ENCODE measurements around the gene AMZ1.

Gene AMZ1, protein sequence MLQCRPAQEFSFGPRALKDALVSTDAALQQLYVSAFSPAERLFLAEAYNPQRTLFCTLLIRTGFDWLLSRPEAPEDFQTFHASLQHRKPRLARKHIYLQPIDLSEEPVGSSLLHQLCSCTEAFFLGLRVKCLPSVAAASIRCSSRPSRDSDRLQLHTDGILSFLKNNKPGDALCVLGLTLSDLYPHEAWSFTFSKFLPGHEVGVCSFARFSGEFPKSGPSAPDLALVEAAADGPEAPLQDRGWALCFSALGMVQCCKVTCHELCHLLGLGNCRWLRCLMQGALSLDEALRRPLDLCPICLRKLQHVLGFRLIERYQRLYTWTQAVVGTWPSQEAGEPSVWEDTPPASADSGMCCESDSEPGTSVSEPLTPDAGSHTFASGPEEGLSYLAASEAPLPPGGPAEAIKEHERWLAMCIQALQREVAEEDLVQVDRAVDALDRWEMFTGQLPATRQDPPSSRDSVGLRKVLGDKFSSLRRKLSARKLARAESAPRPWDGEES

DNA sequence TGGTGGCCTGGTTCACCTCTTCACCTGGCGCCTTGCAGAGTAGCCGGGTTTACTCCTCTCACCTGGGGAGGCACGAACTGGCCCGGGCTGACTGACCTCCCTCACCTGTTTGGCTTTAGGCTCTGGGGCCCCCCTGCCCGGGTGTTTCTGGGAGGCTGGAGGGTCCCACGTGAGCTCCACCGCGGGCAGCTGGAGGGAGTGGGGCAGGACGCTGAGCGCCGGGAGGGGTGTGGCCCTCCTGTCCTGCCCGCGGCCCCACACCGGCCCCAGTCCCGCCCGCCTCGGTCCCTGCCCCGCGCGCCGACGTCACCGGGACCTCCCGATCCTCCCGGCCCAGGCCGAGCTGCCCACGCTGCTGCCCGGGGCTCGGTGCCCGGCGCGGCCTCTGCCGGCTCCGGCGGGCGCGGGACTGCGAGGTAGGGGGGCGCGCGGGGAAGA lies at the start of gene AMZ1:
TSS of gene AMZ1 (plus strand) at position 322 of the 438 bp plus-strand sequence. CDS start 12,250 bp downstream, outside the sequence.
- in situ Hi-C loops (cut with MboI; ENCODE audit: low sequenced_read_pairs): no loop called here

DNA sequence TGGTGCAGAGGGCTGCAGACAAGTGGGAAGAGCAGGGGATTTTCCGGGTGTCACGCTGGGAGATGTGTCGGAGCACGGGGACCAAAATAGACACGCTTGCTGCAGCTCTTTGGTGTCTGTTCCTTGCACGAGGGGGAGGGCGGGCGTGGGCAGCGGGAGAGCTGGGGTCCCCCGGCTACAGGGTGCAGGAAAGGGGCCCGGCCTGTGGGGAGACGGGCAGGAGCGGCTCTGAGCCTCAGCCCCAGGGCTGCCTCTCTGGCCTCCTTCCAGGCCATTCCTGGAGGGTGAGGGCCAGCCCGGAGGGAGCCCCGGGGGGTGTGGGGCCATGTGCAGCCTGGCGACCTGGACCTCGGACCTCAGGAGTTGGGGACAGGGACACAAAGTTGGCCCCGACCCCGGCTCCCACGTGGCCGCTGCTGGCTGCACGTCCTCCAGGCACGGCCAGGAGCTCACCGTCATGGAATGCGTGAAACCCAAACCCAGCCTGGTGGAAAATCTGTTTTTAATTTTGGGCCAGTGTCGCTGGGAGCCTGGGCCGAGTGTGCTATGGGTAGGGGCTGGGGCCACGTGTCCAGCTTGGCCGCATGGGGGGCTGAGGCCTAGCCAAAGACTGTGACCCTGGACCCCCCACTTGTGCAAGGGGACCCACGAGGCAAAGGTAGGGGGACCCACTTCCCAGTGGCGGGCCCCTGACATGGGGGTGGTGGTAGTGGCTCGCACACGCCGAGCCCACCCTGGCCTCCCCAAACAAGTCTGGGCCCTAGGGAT lies 49.6 kb upstream of the AMZ1 start:
- in situ Hi-C loops (cut with MboI; ENCODE audit: low sequenced_read_pairs): no loop called here

DNA sequence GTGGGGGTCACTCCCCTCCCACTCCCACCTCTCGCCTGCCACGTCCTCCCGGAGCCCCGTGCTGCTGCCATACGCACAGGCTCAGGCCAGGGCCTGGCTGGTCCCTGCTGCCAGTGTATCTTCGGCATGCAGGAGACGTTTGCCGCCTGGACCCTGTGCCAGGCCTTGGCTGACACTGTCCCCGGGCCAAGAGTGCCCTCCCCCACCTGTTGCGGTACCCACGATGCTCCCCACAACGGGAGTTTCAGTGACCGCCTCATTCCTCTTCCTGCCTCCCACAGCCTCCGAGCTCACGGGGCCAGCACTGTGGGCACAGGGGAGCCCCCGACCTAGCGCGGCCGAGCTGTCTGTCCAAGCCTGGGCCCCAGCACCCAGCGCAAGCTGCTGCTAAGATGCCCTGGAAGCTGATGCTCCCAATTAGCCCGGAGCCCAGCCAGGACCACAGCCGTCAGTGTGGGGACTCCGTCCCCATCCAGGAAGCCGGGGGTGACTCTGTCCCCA lies 48.8 kb upstream of the AMZ1 start:
- in situ Hi-C loops (cut with MboI; ENCODE audit: low sequenced_read_pairs): no loop called here

DNA sequence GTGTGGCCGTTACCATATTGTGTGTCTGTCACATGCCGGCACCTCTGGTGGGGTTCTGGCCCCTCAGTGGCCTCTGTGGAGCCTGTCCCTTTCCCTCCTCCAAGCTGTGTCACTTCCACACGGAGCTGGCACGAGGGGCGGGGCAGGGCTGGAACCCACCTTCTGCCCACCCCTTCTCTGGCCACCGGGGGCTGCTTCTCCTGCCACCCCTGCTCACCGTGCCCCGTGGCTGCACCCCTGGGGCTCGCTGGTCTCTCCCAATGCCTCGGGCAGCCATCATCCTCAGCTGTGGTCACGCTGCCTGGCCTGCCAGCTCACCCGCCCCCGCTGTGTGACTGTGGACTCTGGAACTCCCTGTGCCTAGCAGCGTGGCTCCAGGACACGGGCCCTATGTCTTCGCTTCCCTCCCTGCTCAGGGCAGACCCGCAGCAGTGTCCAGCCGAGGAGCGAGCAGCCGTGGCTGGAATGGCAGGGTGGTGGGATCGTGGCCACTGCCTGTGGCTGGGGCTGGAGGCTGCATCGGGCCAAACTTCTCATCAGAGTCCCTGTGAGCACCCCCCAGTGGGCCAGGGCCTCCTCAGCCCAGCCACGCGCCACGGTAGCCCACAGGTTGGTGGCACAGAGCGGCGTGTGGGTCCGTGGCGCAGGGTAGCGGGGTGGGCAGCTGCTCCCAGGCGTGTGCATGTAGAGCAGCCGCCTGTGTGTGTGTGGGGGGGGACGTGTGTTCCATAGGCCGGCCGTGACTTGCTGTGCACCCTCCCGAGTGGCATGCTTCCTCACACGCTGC lies 48.1 kb upstream of the AMZ1 start:
- in situ Hi-C loops (cut with MboI; ENCODE audit: low sequenced_read_pairs): no loop called here

DNA sequence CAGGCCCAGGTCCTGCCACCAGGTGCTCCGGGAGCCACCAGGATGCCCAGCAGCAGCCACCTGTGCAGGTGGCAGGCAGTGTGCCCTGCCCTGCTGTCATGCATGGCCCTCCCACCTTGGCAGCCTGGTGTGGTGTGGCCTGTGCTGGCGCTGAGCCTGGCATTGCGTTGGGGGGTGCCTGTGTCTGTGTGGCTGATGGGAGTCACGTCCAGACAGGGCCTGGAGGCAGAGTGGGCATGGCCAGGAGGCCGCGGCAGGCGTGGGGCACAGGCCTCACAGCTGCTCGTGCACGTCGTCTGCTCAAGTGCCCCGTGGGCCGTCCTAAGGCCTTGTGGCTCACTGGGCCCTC lies 47.5 kb upstream of the AMZ1 start:
- in situ Hi-C loops (cut with MboI; ENCODE audit: low sequenced_read_pairs): no loop called here

DNA sequence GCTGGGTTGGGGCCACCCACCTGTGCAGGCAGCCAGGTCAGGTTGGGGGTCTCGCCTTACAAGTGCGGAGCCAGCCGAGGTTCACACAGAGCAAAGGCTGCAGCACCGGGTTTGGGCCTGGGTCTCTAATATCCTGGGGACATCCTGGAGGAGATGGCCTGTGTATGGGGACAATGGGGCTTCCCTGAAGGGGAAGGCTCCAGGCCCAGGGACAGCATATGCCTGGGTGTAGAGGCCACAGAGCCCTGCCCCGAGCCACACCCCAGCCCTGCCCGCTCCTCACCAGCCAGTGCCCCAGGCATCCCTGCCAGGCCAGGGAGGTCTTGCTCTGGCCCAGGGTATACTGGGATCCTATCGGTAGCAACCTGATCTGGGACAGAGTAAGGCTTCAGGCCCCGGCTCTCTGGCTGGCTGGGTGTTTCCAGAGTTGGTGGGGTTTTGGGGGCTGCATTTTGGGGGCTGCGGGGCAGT lies 47.1 kb upstream of the AMZ1 start:
- in situ Hi-C loops (cut with MboI; ENCODE audit: low sequenced_read_pairs): no loop called here

DNA sequence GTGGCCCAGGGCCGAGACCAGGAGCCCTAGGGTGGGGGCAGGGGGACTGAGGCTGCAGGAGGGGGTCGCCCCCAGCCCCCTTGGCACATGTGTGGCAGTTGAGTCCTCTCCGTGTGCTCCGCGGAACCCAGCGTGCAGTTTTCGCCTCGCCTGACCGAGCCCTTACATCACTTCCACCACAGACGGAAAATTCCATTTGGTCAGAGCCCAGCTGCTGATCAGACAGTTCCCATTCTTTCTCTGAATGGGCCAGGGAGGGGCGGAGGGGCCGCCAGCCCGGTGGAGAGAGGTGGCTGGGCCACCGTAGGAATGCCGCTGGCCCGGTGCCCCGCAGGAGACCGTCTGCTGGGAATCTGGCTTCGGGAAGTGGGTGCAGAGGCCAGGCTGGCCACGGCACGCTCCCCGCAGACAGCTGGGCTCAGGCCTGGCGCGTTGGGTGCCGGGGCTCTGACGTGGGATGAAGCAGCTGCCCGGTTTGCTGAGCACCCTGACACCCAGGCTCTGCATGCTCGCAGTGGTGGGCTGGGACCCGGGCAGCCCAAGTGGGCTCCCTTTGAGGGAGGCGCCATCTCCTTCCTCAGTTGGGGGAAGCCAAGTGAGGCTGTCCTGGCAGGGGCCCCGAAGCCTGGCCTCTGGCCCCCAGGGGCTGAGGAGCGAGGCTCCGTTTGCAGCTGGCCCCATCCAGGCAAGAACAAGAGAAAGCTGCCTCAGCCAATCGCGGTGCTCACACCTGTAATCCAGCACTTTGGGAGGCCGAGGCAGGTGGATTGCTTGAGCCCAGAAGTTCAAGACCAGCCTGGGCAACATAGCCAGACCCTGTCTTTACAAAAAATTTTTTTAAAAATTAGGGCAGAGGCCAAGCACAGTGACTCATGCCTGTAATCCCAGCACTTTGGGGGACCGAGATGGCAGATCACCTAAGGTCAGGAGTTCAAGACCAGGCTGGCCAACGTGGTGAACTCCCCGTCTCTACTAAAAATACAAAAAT lies 46.3 kb upstream of the AMZ1 start:
- in situ Hi-C loops (cut with MboI; ENCODE audit: low sequenced_read_pairs): no loop called here

DNA sequence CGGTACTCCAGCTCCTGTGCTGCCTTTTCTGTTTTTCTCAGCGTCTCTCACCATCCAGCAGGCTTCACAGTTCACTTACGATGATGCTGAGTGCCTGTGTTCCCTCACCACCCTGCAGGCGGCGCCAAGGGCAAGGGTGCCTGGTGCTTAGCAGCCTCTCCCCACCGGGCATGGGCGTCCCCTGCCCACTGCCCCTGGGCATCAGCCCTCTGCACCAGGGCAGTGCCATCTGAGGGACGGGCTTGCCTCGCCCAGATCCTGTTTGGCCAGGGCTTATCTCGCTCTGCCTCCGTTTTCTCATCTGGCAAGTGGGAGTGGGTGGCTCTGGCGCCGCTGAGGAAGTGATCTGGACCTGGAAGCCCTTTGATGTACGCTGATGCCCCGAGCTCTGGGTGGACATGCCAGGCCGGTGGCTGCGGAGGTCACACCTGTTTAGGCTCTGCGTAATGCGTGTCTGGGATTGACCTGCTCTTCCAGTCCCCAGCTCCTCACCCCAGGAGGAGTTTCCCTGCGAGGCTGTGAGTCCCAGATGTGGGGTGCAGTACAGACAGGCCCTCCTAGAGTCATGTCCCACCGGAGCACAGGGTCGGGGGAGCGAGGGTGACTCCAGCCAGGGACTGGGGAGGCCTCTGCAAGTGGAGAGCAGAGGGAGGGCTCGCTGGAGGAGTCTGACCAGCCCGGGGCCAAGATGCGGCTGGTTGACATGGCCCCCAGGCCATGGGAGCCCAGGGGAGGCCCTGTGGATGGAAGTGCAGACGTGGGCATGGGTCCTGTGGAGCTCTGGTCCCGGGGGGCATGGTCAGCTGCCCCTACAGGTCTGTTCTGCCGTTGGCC lies 44.4 kb upstream of the AMZ1 start:
- in situ Hi-C loops (cut with MboI; ENCODE audit: low sequenced_read_pairs): no loop called here

DNA sequence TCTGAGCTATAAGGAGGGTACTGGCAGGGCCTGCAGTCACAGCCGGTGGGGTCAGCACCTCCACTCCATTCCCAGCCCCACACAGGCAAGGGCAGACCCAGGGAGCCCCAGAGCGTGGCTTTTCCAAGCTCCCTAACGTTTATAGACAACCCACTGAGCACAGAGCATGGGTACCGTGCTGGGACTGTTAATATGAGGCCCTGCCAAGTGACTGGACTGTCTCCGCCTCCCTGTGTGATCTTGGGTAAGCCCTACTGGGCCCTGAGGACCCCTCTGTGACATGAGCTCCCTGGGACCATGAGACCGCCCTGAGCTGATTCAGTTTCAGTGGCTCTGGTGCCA lies 43.8 kb upstream of the AMZ1 start:
- in situ Hi-C loops (cut with MboI; ENCODE audit: low sequenced_read_pairs): no loop called here

DNA sequence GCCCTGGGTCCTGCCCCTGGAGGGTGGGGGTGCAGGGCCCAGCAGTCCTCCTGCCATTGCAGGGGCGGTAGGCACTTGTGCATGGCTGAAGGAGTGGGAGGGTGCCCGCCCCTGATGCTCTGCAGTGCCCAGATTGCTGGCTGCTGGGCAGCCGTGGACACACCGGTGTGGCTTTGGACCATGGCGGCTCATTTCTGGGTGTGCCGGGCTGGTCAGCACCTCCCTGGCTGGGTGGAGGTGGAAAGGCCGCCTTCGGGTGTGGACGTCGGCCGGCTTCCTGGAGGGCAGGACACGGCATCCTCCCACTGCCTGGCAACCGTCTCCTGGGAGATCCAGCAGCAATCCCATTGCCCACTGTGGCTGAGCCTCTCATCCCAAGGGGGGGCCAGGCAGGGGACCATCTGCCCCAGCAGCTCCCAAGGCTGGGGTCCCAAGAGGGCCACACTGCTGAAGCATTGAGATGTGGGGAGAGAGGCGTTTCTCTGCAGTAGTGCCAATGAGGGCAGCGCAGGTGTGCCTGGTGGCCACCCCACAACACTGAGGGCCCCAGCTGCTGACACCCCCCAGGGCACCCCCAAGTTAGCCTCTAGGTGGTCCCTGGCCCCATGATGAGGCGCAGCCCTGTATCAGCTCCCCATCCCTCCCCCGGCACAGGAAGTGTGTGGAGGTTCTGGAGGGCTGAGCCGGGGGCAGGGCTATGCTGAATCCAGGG lies 43.3 kb upstream of the AMZ1 start:
- in situ Hi-C loops (cut with MboI; ENCODE audit: low sequenced_read_pairs): no loop called here

DNA sequence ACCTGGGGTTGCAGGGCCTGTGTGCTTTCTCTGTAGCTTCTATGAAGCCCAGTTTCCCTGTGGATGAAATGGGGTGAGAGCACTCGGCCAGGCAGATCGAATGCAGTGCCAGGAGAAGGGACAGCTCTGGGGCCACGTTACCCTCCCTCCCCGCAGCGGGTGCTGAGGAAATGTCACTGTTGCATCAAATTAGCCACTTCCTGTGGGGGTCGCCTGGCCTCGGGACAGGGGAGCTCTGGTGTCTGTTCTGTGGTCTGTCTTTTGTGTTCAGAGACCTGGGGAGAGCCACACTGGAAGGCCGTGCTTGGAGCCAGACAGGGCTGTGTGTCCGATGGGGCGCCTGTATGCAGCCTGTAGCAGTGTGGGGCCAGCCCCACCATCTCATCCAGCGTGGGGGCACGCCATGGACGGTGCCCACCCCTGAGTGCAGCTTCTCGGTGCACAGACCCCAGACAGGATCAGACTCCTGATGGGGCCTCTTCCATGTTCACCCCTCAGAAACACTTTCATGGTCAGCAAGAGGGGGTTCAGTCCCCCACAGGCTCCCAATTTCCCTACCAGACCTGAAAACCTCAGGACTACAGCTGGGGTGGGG lies 42.6 kb upstream of the AMZ1 start:
- in situ Hi-C loops (cut with MboI; ENCODE audit: low sequenced_read_pairs): no loop called here

DNA sequence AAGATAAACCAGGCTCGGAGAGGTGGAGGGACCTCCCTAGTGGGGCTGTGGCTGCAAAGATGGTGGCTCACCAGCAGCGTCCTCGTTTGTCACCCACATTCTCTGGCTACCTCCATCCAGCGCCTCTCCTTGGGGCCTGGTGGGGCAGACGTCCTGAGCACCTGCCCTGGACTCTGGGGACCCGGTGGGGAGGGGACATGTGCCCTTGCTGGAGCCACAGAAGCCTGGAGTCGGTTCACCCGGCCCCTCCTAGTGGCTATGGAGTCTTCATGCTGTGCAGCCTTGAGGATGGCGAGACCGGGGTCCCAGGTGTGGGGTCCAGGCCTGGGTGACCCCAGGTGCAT lies 41.7 kb upstream of the AMZ1 start:
- in situ Hi-C loops (cut with MboI; ENCODE audit: low sequenced_read_pairs): no loop called here

DNA sequence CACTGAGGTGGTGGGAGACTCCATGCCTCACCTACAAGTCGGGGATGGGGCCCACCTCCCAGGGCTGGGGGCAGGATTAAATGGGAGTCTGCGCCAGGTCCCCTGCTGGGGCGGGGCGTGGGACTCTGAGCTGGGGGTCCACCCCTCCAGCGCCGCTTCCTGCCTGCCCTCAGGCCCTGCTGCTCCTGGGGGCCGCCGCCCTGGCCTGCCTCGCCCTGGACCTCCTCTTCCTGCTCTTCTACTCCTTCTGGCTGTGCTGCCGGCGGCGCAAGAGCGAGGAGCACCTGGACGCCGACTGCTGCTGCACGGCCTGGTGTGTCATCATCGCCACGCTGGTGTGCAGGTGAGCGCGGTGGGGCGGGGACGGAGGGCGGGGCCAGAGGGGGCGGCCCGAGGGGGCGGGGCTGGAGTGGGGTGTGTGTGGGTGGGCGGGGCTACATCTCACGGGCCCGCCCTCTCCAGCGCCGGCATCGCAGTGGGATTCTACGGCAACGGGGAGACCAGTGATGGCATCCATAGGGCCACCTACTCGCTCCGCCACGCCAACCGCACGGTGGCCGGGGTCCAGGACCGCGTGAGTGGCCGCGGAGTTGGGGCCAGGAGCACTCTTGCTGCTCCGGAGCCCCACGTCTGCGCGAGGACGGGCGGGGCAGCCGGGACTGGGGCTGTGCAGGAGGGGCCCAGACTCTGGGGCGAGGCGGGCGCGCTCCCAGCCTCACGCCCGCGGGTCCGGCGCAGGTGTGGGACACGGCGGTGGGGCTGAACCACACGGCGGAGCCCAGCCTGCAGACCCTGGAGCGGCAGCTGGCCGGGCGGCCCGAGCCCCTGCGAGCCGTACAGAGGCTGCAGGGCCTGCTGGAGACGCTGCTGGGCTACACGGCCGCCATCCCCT lies 41.1 kb upstream of the AMZ1 start:
- in situ Hi-C loops (cut with MboI; ENCODE audit: low sequenced_read_pairs): no loop called here

DNA sequence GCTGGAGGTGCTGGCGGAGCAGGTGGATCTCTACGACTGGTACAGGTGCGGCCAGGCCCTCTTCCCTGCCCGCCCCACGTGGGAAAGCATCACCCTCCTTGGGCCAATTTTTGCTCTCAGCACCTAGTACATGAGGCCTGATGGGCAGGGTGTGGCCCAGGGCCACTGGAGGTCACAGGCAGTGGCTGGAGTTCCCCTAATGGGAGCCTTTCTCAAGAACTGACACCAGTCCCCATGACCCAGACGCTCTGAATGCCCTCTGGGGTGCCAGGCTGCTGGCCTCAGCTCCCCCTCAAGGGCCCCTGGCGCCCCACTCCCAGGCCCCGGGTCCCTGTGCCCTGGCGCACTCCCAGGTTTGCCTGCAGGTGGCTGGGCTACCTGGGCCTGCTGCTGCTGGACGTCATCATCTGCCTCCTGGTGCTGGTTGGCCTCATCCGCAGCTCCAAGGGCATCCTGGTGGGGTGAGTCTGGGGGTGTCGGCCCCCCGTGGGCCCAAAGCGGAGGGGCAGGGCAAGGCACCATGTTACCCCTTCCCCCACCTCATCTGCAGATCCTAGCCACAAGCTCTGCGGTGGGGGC lies 40.3 kb upstream of the AMZ1 start:
- in situ Hi-C loops (cut with MboI; ENCODE audit: low sequenced_read_pairs): no loop called here

DNA sequence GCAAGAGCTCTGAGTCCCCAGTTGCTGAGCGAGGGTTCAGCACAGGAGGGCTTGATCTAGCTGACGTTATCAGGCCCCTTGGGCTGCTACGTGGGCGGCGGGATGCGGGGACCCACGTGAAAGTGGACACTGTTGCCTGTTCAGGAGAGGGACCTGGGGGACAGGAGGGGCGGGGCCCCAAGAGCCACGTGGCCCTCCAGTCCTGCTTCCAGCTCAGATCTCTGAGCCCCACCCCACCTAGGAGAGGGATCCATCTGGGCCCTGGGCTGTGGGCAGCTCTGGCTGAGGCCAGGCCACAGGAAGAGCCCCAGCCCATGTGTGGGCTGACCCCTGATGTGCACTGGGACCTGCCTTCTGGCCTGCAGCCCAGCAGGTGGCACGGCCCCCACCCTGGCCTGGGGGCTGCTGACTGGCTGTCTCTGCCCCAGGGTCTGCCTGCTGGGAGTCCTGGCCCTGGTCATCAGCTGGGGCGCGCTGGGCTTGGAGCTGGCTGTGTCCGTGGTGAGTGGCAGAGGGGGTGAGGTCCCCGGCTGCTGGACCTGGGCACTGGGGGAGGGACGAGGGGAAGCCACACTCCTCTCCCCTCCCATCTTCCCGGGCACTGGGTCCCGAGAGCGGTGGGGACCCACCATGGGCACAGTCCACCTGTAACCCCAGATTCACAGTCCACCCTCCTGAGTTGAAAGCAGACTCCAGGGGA lies 38.7 kb upstream of the AMZ1 start:
- in situ Hi-C loops (cut with MboI; ENCODE audit: low sequenced_read_pairs): no loop called here

DNA sequence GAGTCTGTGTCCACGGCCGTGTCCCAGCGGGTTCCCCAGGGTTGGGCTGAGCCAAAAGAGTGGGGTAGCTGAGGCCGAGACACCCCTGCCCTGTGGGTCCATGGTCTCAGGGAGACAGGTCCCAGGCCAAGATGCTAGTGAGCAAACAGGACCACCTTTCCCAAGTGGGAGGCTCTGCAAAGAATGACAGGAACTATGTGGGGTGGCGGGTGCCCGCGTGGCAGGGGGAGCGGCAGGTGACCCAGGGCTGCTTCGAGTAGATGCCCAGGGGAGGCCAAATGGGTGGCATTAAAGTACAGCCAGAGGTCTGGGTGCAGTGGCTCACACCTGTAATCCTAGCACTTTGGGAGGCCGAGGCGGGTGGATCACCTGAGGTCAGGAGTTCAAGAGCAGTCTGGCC lies 38.0 kb upstream of the AMZ1 start:
- in situ Hi-C loops (cut with MboI; ENCODE audit: low sequenced_read_pairs): no loop called here

Measured in hTERT RPE-1 (cell line).